ENCODE data around the gene WDR4.

WDR4 gene

GRCh38 chr21:42864286-42864685, 15.1 kb downstream of the WDR4 start:
- no peak for DNase-seq (ENCODE audit: low read depth)
- no peak overlapping the region for H3K4me3 ChIP-seq (ENCODE audit: low read depth, low read length)
- TF ChIP-seq MAX (IDR thresholded peaks at IDR 0.05; ENCODE audit: low read depth, low read length) (no peak), MYC (IDR thresholded peaks at IDR 0.05; ENCODE audit: low read depth, low read length) (no peak), CTCF (IDR thresholded peaks at IDR 0.05; ENCODE audit: low read depth, low read length) (no peak), POLR2A (IDR thresholded peaks at IDR 0.05; ENCODE audit: extremely low read depth, insufficient read length) (no peak)

GRCh38 chr21:42863504-42863870, 15.9 kb downstream of the WDR4 start:
- TF ChIP-seq MYC (IDR thresholded peaks at IDR 0.05; ENCODE audit: low read depth, low read length), result no peak
- TF ChIP-seq CTCF (IDR thresholded peaks at IDR 0.05; ENCODE audit: low read depth, low read length), result no peak
- no peak for TF ChIP-seq POLR2A (IDR thresholded peaks at IDR 0.05; ENCODE audit: extremely low read depth, insufficient read length)
- no peak for TF ChIP-seq MAX (IDR thresholded peaks at IDR 0.05; ENCODE audit: low read depth, low read length)
- DNase-seq (ENCODE audit: low read depth), result no peak
- no peak overlapping the region for H3K4me3 ChIP-seq (ENCODE audit: low read depth, low read length)

- no peak for DNase-seq (ENCODE audit: low read depth)
- H3K4me3 ChIP-seq (ENCODE audit: low read depth, low read length), result no peak overlapping the region
- TF ChIP-seq MYC (IDR thresholded peaks at IDR 0.05; ENCODE audit: low read depth, low read length), result no peak
- no peak for TF ChIP-seq POLR2A (IDR thresholded peaks at IDR 0.05; ENCODE audit: extremely low read depth, insufficient read length)
- TF ChIP-seq CTCF (IDR thresholded peaks at IDR 0.05; ENCODE audit: low read depth, low read length), result no peak
- no peak for TF ChIP-seq MAX (IDR thresholded peaks at IDR 0.05; ENCODE audit: low read depth, low read length)
Measured at GRCh38 chr21:42862774-42863503, 16.4 kb downstream of the WDR4 start.

- H3K4me3 ChIP-seq (ENCODE audit: low read depth, low read length), result no peak overlapping the region
- TF ChIP-seq POLR2A (IDR thresholded peaks at IDR 0.05; ENCODE audit: extremely low read depth, insufficient read length) (no peak), CTCF (IDR thresholded peaks at IDR 0.05; ENCODE audit: low read depth, low read length) (no peak), MYC (IDR thresholded peaks at IDR 0.05; ENCODE audit: low read depth, low read length) (no peak), MAX (IDR thresholded peaks at IDR 0.05; ENCODE audit: low read depth, low read length) (no peak)
- no peak for DNase-seq (ENCODE audit: low read depth)
Measured at GRCh38 chr21:42861848-42862400, 17.4 kb downstream of the WDR4 start.

GRCh38 chr21:42861311-42861847, 18.0 kb downstream of the WDR4 start:
- TF ChIP-seq POLR2A (IDR thresholded peaks at IDR 0.05; ENCODE audit: extremely low read depth, insufficient read length), result no peak
- TF ChIP-seq MYC (IDR thresholded peaks at IDR 0.05; ENCODE audit: low read depth, low read length), result no peak
- no peak for TF ChIP-seq CTCF (IDR thresholded peaks at IDR 0.05; ENCODE audit: low read depth, low read length)
- no peak for TF ChIP-seq MAX (IDR thresholded peaks at IDR 0.05; ENCODE audit: low read depth, low read length)
- no peak overlapping the region for H3K4me3 ChIP-seq (ENCODE audit: low read depth, low read length)
- DNase-seq (ENCODE audit: low read depth), result no peak
